GM23248 (cell line): ENCODE results near the gene ATP10D.

ENCODE experiments used
- EZH2 ChIP-seq: fragments of 200-600 bp; sonication (generic); IDR thresholded peaks from 2 replicates; pipeline ENCODE4 v1.6.1; 2018; ENCODE audit warnings: antibody characterized with exemption, mild to moderate bottlenecking; ENCODE audit not compliant: insufficient read depth, poor library complexity, severe bottlenecking
- EZH2phosphoT487 ChIP-seq: fragments of 200-600 bp; sonication (generic); IDR thresholded peaks from 2 replicates; pipeline ENCODE4 v1.6.1; 2018; ENCODE audit warnings: antibody characterized with exemption, moderate library complexity, mild to moderate bottlenecking, low read depth; ENCODE audit not compliant: insufficient read depth

DNA sequence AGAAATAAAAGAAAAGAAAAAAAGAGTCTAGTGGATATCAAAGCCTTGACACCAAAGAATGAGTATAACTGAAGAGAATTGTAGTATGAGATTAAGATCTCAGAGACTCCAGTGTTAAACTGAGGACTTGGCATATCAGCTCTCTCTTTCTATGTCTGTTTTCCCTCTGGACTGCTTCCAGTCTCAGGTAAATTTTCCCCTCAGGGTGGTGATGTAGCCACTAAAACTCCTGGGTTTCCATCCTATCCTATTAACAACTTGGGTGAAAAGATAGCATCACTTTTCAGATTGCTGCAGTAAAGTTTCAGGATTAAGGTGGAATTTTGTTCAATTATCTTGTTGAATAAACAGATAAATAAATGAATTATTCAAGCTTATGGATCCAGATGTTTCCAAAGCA is 85.7 kb downstream of the ATP10D start:
- no peak for TF ChIP-seq EZH2
- no peak for TF ChIP-seq EZH2phosphoT487
